Naive thymus-derived CD4-positive, alpha-beta T cell (primary cell): Measurements from ENCODE around the gene CCDC137. TPM values are rescaled to one million over a fixed set of nuclear protein-coding genes. Genes with fewer than 3 reads are reported as not detected.

Experiments used
- ATAC-seq: fragments of 150-1000 bp; cut with Tn5 transposase; 2 replicates; pipeline ENCODE4 v1.10.0; 2021; ENCODE audit warnings: mild to moderate bottlenecking, moderate library complexity
- CTCF ChIA-PET: fragments of 350-600 bp; sonication (Branson Sonifier 250); formaldehyde crosslinking; loops from one replicate; lab custom pipeline; 2021; ENCODE audit warnings: antibody characterized with exemption; lab: Charles Lee
- POLR2A ChIA-PET: fragments of 350-600 bp; sonication (Branson Sonifier 250); formaldehyde crosslinking; loops from one replicate; lab custom pipeline; 2021; ENCODE audit warnings: antibody characterized with exemption, inconsistent platforms; lab: Charles Lee
- DNase-seq, 9 donors: peaks; one replicate each; pipeline versions ENCODE4 v3.0.0 to v3.0.0-alpha.2; 2020 to 2022; ENCODE audit warnings: mixed read lengths in 1 of 9
- H3K27ac ChIP-seq: one replicate; pipeline ENCODE4 v1.7.0; 2013; ENCODE audit warnings: mild to moderate bottlenecking, low read depth, low read length, moderate library complexity
- H3K27me3 ChIP-seq, 2 donors: one replicate each; pipeline ENCODE4 v1.7.0; 2013; ENCODE audit warnings: low read length in 2 of 2, mild to moderate bottlenecking in 2 of 2, moderate library complexity in 2 of 2; ENCODE audit not compliant: control insufficient read depth in 2 of 2, insufficient read depth in 2 of 2
- H3K36me3 ChIP-seq, 3 experiments: 1 replicate in 2 of 3; 2 replicates in 1 of 3; pipeline ENCODE4 v1.7.0; 2013; ENCODE audit warnings: low read length in 3 of 3, mild to moderate bottlenecking in 3 of 3, moderate library complexity in 1 of 3; ENCODE audit not compliant: insufficient read depth in 3 of 3, control insufficient read depth in 2 of 3
- H3K4me1 ChIP-seq, 2 donors: one replicate each; pipeline ENCODE4 v1.7.0; 2013; ENCODE audit warnings: low read length in 2 of 2, mild to moderate bottlenecking in 2 of 2, moderate library complexity in 1 of 2; ENCODE audit not compliant: control insufficient read depth in 2 of 2, insufficient read depth in 2 of 2
- H3K4me3 ChIP-seq: 2 replicates; pipeline ENCODE4 v1.7.0; 2013; ENCODE audit warnings: mild to moderate bottlenecking, low read length
- H3K9me3 ChIP-seq, 3 experiments: 1 replicate in 2 of 3; 2 replicates in 1 of 3; pipeline ENCODE4 v1.7.0; 2013; ENCODE audit warnings: low read length in 3 of 3; ENCODE audit not compliant: control insufficient read depth in 2 of 3
- H3K27ac Mint-ChIP-seq, 9 donors: one replicate each; pipeline ENCODE4 v1.8.0; 2020 to 2022; ENCODE audit warnings: mixed read lengths in 9 of 9, mild to moderate bottlenecking in 8 of 9, moderate library complexity in 5 of 9, inconsistent platforms in 2 of 9
- H3K27me3 Mint-ChIP-seq, 5 donors: one replicate each; pipeline ENCODE4 v1.8.0; 2021 to 2022; ENCODE audit warnings: mixed read lengths in 5 of 5, mild to moderate bottlenecking in 1 of 5
- H3K36me3 Mint-ChIP-seq, 5 donors: one replicate each; pipeline ENCODE4 v1.8.0; 2020 to 2022; ENCODE audit warnings: mixed read lengths in 5 of 5, mild to moderate bottlenecking in 3 of 5, inconsistent platforms in 1 of 5
- H3K4me1 Mint-ChIP-seq, 7 donors: one replicate each; pipeline ENCODE4 v1.8.0; 2020 to 2022; ENCODE audit warnings: mixed read lengths in 7 of 7, mild to moderate bottlenecking in 3 of 7, inconsistent platforms in 1 of 7
- H3K4me3 Mint-ChIP-seq, 10 donors: one replicate each; pipeline ENCODE4 v1.8.0; 2020 to 2022; ENCODE audit warnings: mild to moderate bottlenecking in 10 of 10, mixed read lengths in 10 of 10, moderate library complexity in 6 of 10, inconsistent platforms in 2 of 10
- H3K9me3 Mint-ChIP-seq, 11 donors: one replicate each; pipeline ENCODE4 v1.8.0; 2020 to 2022; ENCODE audit warnings: mixed read lengths in 11 of 11, mild to moderate bottlenecking in 4 of 11, inconsistent platforms in 1 of 11, moderate library complexity in 1 of 11
- intact Hi-C, 2 donors: fragments of 100-400 bp; cut with micrococcal nuclease; formaldehyde crosslinking; loops; one replicate each; pipeline ENCODE4 v1.15.1; 2023
- polyA plus RNA-seq, 2 donors: library from polyadenylated mRNA; unstranded; fragments of 300-500 nt; fragmentation: Illumina TruSeq; gene quantifications; one replicate each; pipeline ENCODE4 v1.2.3, GENCODE V29; 2021
- total RNA-seq, 6 experiments: library from RNA in 5 of 6; stranded (reverse) in 5 of 6; gene quantifications; 1 replicate in 5 of 6; 2 replicates in 1 of 6; pipeline ENCODE4 v1.2.3 and lab custom pipeline; 2021 to 2026

Gene CCDC137
- total and polyA plus RNA-seq, 7 experiments from 2014 or later: 10.0 to 33.5 (median 26.0) TPM

DNA sequence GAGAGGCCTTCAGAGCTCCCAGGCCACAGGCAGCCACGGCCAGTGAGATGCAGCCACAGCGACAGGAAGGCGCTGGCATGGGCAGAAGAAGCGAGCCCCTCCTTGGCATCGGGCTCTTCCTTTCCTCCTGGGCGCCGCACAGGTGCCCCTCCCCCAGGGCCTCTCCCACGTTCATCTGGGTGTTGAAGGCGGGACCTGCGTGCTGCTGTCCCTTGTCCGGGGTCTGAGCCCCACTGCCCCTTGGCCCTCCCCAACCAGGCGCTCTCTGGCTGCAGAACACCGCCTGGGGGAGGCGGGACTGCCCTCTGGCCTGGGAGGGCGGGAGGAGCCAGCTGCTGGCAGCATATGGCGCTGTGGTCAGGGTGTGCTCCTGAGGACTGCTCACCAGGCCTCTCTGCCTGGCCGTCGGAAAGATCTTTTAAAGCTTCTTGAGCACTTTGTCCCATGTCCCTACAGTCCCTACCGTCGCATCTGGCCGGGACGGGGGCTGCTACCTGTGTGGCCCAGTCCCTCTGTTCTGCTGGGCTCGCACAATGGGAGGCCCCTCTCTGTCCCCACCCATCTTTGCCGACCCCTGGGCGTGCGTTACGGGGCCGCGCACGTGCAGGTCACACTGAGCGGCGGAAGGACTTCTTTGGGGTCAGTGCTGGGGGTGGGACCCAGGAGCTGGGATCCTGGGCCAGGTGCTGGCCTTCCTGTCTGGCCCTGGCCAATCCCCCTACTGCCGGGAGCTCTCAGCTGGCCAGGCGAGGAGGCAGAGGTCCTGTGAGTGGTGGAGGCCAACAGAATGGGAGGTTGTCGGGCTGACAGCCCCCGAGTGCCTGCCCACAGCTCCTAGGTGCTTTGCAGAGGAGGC lies 47.2 kb downstream of the CCDC137 start:
- H3K27me3 ChIP-seq: no peaks in the 10 kb centered on the region
- no peaks in the 10 kb centered on the region for H3K9me3 Mint-ChIP-seq
- no peak overlapping the region for H3K27ac ChIP-seq
- DNase-seq (no peak), ATAC-seq (no peak)
- H3K4me1 Mint-ChIP-seq: peaks cover 9 to 23% (median 18%) of the 10 kb centered on the region in 7 donors
- ChIA-PET CTCF (no interaction called here), POLR2A (interaction anchor here (1.8 kb wide), 1 partner anchor 155 kb away, joined by 4 read pairs; no protein-coding TSS in a partner anchor)
- H3K36me3 Mint-ChIP-seq: no peaks in the 10 kb centered on the region
- intact Hi-C loops: loop anchor here in 1 of 2 donors (2.0 kb wide), 1 partner anchor 147 kb away; the partner anchor contains the start of gene P4HB
- no peaks in the 10 kb centered on the region for H3K36me3 ChIP-seq
- no peak overlapping the region for H3K27ac Mint-ChIP-seq
- no peaks in the 10 kb centered on the region for H3K9me3 ChIP-seq
- H3K4me1 ChIP-seq: peaks cover 13% of the 10 kb centered on the region in 2 donors
- no peaks in the 10 kb centered on the region for H3K27me3 Mint-ChIP-seq
- H3K4me3 ChIP-seq: no peak overlapping the region
- H3K4me3 Mint-ChIP-seq: peak overlapping the region in 4 of 10 donors; percentile 47 to 87 (median 86)

DNA sequence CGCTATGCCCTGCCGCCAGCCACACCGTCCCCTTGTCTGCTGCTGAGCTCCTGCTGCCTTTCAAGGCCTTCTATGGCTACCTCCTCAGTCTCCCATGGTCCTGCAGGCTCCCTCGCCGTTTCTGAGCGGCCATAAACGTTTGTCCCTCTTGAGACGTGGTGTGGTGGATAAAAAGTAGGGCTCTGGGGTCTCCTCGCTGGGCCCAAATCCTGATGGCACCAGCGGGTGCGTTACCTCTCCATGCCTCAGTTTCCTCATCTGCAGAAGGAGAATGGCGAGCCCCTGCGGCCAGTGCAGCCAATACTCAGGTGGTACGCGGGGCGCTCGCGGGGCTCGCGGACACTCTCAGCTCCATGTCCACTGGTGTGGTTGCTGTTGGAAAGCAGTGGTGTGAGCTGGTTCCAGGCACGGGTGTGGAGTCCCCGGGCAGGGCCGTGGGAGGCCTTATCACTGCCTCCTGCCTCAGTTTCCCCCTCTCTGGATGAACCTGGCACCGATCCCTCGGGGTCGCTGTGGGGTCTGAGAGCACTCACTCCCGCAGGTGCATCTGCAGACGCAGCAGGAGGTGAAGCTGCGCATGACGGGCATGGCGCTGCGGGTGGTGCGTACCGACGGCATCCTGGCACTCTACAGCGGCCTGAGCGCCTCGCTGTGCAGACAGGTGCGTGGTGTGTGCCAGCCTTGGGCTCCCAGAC lies 48.0 kb downstream of the CCDC137 start:
- intact Hi-C loops: no loop called here
- ChIA-PET POLR2A (no interaction called here), CTCF (no interaction called here)
- H3K4me3 ChIP-seq: no peak overlapping the region
- H3K27me3 ChIP-seq: no peaks in the 10 kb centered on the region
- peaks cover 13% of the 10 kb centered on the region in 2 donors for H3K4me1 ChIP-seq
- no peaks in the 10 kb centered on the region for H3K36me3 Mint-ChIP-seq
- ATAC-seq: no peak
- no peaks in the 10 kb centered on the region for H3K36me3 ChIP-seq
- DNase-seq: no peak
- no peaks in the 10 kb centered on the region for H3K9me3 ChIP-seq
- no peaks in the 10 kb centered on the region for H3K9me3 Mint-ChIP-seq
- no peaks in the 10 kb centered on the region for H3K27me3 Mint-ChIP-seq
- H3K4me1 Mint-ChIP-seq: peaks cover 9 to 23% (median 18%) of the 10 kb centered on the region in 7 donors
- H3K27ac ChIP-seq: no peak overlapping the region
- H3K27ac Mint-ChIP-seq: no peak overlapping the region
- peak overlapping the region in 2 of 10 donors; percentile 45 to 49 for H3K4me3 Mint-ChIP-seq

DNA sequence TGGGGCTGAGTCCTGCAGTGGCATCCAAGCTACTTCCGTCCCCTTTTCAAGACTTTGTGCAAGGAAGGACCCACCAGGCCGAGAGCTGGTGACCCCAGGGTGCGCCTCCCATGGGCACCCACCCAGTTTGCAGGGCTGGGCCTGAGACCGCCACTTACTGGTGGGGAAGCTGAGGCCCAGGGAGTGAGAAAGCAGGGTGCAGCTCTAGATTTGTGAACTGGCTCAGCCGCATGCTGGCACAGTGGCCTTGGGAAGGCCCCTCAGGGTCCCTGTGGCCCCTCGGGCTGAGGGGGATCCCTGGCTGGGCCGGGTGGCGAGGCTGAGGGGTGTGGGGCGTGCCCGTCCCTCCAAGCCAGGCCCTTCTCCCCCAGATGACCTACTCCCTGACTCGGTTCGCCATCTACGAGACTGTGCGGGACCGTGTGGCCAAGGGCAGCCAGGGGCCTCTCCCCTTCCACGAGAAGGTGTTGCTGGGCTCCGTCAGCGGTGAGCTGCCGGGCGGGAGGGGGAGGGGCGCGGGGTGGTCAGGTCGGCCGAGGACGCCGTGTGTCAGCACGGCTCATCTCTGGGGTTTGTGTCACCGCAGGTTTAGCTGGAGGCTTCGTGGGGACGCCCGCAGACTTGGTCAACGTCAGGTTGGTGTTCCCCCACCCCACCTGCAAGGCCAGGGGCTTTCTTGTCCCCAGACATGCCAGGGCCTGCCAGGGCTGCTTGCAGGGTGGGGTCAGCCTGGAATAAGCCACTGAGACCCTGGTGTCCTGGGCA lies 48.8 kb downstream of the CCDC137 start:
- H3K27ac ChIP-seq: no peak overlapping the region
- H3K27me3 ChIP-seq: no peaks in the 10 kb centered on the region
- peaks cover 11 to 13% of the 10 kb centered on the region in 2 donors for H3K4me1 ChIP-seq
- no peak overlapping the region for H3K4me3 ChIP-seq
- ATAC-seq: no peak
- H3K9me3 Mint-ChIP-seq: no peaks in the 10 kb centered on the region
- H3K36me3 Mint-ChIP-seq: no peaks in the 10 kb centered on the region
- no peaks in the 10 kb centered on the region for H3K9me3 ChIP-seq
- no peak for DNase-seq
- intact Hi-C loops: no loop called here
- H3K4me3 Mint-ChIP-seq: no peak overlapping the region
- peaks cover 9 to 19% (median 14%) of the 10 kb centered on the region in 7 donors for H3K4me1 Mint-ChIP-seq
- H3K27me3 Mint-ChIP-seq: no peaks in the 10 kb centered on the region
- POLR2A ChIA-PET: no interaction called here
- H3K27ac Mint-ChIP-seq: no peak overlapping the region
- H3K36me3 ChIP-seq: no peaks in the 10 kb centered on the region
- CTCF ChIA-PET: no interaction called here

- no peak overlapping the region for H3K27ac ChIP-seq
- no peaks in the 10 kb centered on the region for H3K27me3 ChIP-seq
- no peak overlapping the region for H3K27ac Mint-ChIP-seq
- no peak overlapping the region for H3K4me3 Mint-ChIP-seq
- no peaks in the 10 kb centered on the region for H3K36me3 Mint-ChIP-seq
- ATAC-seq (no peak), DNase-seq (no peak)
- no peaks in the 10 kb centered on the region for H3K9me3 Mint-ChIP-seq
- H3K4me3 ChIP-seq: no peak overlapping the region
- H3K9me3 ChIP-seq: no peaks in the 10 kb centered on the region
- peaks cover 3 to 7% of the 10 kb centered on the region in 2 donors for H3K4me1 ChIP-seq
- intact Hi-C loops: no loop called here
- peaks cover 4 to 13% (median 7%) of the 10 kb centered on the region in 7 donors for H3K4me1 Mint-ChIP-seq
- CTCF ChIA-PET: no interaction called here
- POLR2A ChIA-PET: no interaction called here
- H3K36me3 ChIP-seq: no peaks in the 10 kb centered on the region
- H3K27me3 Mint-ChIP-seq: no peaks in the 10 kb centered on the region
Measured at GRCh38 chr17:81715872-81716673, 49.5 kb downstream of the CCDC137 start.

GRCh38 chr17:81716674-81716996 lies 50.1 kb downstream of the CCDC137 start:
- H3K36me3 ChIP-seq: no peaks in the 10 kb centered on the region
- ATAC-seq: no peak
- CTCF ChIA-PET: no interaction called here
- no peak overlapping the region for H3K4me3 Mint-ChIP-seq
- no peaks in the 10 kb centered on the region for H3K27me3 Mint-ChIP-seq
- peaks cover 4 to 10% (median 5%) of the 10 kb centered on the region in 7 donors for H3K4me1 Mint-ChIP-seq
- no peak overlapping the region for H3K27ac Mint-ChIP-seq
- H3K36me3 Mint-ChIP-seq: no peaks in the 10 kb centered on the region
- no peak overlapping the region for H3K27ac ChIP-seq
- H3K4me3 ChIP-seq: no peak overlapping the region
- no peaks in the 10 kb centered on the region for H3K9me3 Mint-ChIP-seq
- DNase-seq: no peak
- no peaks in the 10 kb centered on the region for H3K27me3 ChIP-seq
- H3K9me3 ChIP-seq: no peaks in the 10 kb centered on the region
- H3K4me1 ChIP-seq: peaks cover 0 to 1% of the 10 kb centered on the region in 2 donors
- intact Hi-C loops: no loop called here
- POLR2A ChIA-PET: no interaction called here
